GM12874 (cell line): Measurements from ENCODE around the gene DNM1.

Source experiments
- CTCF ChIP-seq: IDR thresholded peaks from 2 replicates; pipeline ENCODE4 v1.5.1; 2011; ENCODE audit warnings: low read depth, mild to moderate bottlenecking, control low read depth, low read length, moderate library complexity; ENCODE audit not compliant: insufficient read depth

Gene DNM1

DNA sequence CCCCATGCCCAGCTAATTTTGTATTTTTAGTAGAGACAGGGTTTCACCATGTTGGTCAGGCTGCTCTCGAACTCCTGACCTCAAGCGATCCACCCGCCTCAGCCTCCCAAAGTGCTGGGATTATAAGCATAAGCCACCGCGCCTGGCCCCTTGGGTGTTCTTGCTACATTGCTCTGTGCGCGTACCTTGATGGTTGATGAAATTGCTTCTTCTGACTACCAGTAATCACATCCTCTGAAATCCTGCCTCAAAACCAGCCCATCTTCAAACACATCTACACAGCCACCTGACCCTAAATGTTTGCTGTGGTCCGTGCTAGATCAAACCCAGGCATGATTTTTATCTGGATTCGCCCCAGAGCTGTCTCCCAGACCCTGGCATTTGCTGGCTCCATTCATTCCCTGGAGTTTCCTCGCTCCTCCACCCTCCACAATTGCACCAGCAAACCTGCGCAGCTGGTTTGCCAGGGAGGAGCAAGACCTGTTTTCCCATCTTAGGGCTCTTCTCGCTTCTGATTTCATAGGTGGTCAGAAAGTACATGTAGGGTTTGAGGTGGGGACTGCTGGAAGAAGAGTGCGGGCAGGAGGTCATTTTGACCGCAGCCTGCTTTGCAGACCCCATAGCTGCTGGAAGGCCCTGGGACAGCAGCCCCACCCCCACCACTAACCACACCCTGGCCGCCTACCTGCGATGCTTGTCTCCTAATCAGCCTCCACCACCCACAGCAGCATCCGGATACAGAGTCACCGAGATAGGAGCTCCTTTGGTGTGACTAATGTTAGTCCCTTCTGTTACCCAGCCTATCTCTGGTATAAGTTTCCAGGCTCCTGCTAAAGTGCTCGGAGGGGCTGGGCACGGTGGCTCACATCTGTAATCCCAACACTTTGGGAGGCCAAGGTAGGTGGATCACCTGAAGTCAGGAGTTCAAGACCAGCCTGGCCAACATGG lies 95.6 kb downstream of the DNM1 start:
- no peak for TF ChIP-seq CTCF

- no peak for TF ChIP-seq CTCF
Observed at GRCh38 chr9:128304136-128304970, 101.2 kb downstream of the DNM1 start.
